Mesothelial cell of epicardium (in vitro differentiated cells): ENCODE measurements around the gene SRRM5. TPM values are rescaled to one million over a fixed set of nuclear protein-coding genes. Genes with fewer than 3 reads are reported as not detected.

Experiments
- DNase-seq, 2 experiments: peaks; one replicate each; pipeline ENCODE4 v3.0.0; 2021; ENCODE audit warnings: low spot score in 2 of 2; ENCODE audit not compliant: unreplicated experiment in 2 of 2
- H3K27ac Mint-ChIP-seq: 2 replicates; pipeline ENCODE4 v1.8.0; 2021; ENCODE audit warnings: mixed read lengths
- H3K27me3 Mint-ChIP-seq: 2 replicates; pipeline ENCODE4 v1.8.0; 2021; ENCODE audit warnings: low read depth, mixed read lengths
- H3K36me3 Mint-ChIP-seq: 2 replicates; pipeline ENCODE4 v1.8.0; 2021; ENCODE audit warnings: mixed read lengths
- H3K4me1 Mint-ChIP-seq: 2 replicates; pipeline ENCODE4 v1.8.0; 2021; ENCODE audit warnings: mixed read lengths
- H3K4me3 Mint-ChIP-seq: 2 replicates; pipeline ENCODE4 v1.8.0; 2021; ENCODE audit warnings: mild to moderate bottlenecking, moderate library complexity, mixed read lengths
- H3K9me3 Mint-ChIP-seq: 2 replicates; pipeline ENCODE4 v1.8.0; 2021; ENCODE audit warnings: mixed read lengths
- CTCF ChIP-seq: fragments of 200-600 bp; sonication (generic); IDR thresholded peaks from one replicate; pipeline ENCODE4 v1.5.0; 2021; ENCODE audit warnings: antibody characterized with exemption; ENCODE audit not compliant: unreplicated experiment
- total RNA-seq: library from RNA; stranded (reverse); gene quantifications from 3 replicates; pipeline ENCODE4 v1.2.1, GENCODE V29; 2021

The SRRM5 gene
- total RNA-seq, 1 donor from 2014 or later = 0.36 TPM

- Mint-ChIP-seq H3K4me1 (no peaks in the 10 kb centered on the region), H3K27me3 (no peaks in the 10 kb centered on the region), H3K9me3 (no peaks in the 10 kb centered on the region), H3K4me3 (no peak overlapping the region), H3K27ac (no peak overlapping the region), H3K36me3 (peaks cover 22% of the 10 kb centered on the region)
- no peak for DNase-seq
- TF ChIP-seq CTCF = no peak
These were observed 14.9 kb downstream of the SRRM5 start for GRCh38 chr19:43626838-43627237.

GRCh38 chr19:43628646-43629326 is 16.9 kb downstream of the SRRM5 start:
- Mint-ChIP-seq H3K36me3 (peaks cover 20% of the 10 kb centered on the region), H3K27me3 (no peaks in the 10 kb centered on the region), H3K27ac (no peak overlapping the region), H3K4me1 (no peaks in the 10 kb centered on the region), H3K9me3 (no peaks in the 10 kb centered on the region), H3K4me3 (no peak overlapping the region)
- no peak for DNase-seq
- no peak for TF ChIP-seq CTCF

GRCh38 chr19:43631491-43631890 is 19.6 kb downstream of the SRRM5 start:
- H3K4me3 Mint-ChIP-seq = no peak overlapping the region
- peaks cover 10% of the 10 kb centered on the region for H3K36me3 Mint-ChIP-seq
- no peak for TF ChIP-seq CTCF
- H3K27me3 Mint-ChIP-seq = no peaks in the 10 kb centered on the region
- no peak for DNase-seq
- peaks cover 15% of the 10 kb centered on the region for H3K4me1 Mint-ChIP-seq
- no peaks in the 10 kb centered on the region for H3K9me3 Mint-ChIP-seq
- H3K27ac Mint-ChIP-seq = no peak overlapping the region

GRCh38 chr19:43633520-43633919 is 21.6 kb downstream of the SRRM5 start:
- DNase-seq = no peak
- H3K27ac Mint-ChIP-seq = no peak overlapping the region

GRCh38 chr19:43634068-43634467 is 22.2 kb downstream of the SRRM5 start:
- peaks cover 2% of the 10 kb centered on the region for H3K36me3 Mint-ChIP-seq
- no peak for DNase-seq
- peaks cover 10% of the 10 kb centered on the region for H3K27me3 Mint-ChIP-seq
- H3K4me3 Mint-ChIP-seq = no peak overlapping the region
- H3K9me3 Mint-ChIP-seq = no peaks in the 10 kb centered on the region
- peaks cover 26% of the 10 kb centered on the region for H3K4me1 Mint-ChIP-seq
- no peak for TF ChIP-seq CTCF
- no peak overlapping the region for H3K27ac Mint-ChIP-seq

More at GRCh38 chr19:43633520-43633919, 21.6 kb downstream of the SRRM5 start:
- Mint-ChIP-seq H3K36me3 (peaks cover 2% of the 10 kb centered on the region), H3K4me1 (peaks cover 21% of the 10 kb centered on the region), H3K4me3 (no peak overlapping the region), H3K27me3 (peaks cover 5% of the 10 kb centered on the region), H3K9me3 (no peaks in the 10 kb centered on the region)
- no peak for TF ChIP-seq CTCF
